ENCODE measurements around the gene IZUMO1.
"Not testable (repeated sequence)": the region's sequence is repeated elsewhere in the genome, so short reads cannot be mapped to it uniquely, and the experiment has no call there.

Gene IZUMO1

DNA sequence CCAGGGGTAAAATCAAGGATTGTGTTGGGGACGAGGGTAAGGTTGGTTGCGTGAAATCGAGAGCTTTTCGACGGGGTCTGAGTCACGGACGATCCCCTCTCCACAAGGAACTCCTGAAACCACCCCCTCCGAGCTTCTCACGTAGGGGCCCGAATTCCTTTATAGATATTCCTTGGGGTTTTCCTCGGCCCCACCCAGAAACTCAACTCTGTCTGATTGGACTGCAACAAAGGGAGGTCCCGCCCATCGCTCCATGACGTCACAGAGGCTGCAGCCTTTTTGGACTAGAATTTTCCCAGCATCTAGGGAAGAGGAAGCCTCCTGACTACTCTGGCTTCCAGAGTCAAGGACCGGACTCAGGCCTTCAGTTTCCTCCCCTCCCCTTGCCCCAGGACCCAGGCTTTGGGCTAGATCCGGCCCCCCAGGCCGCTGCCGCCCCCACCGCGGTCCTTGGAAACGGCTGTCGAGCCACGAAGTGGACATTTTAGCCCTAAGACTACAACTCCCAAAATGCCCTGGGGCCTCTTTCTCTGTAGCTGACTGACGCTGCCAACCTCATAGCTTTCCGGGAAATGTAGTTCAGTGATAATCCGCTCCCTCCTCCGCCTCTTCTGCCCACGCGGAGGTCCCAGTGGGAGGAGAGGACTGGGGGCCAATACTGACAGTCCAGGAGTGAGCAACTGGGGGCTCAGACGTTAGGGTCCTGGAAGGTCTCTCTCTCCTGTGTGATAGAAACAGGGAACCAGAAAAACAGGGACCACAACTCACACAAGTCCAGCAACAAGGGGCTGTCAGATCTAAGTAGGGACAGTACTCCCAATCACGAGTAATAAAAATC, at the start of gene IZUMO1:
IZUMO1 (minus strand) TSS at position 172 of the 838 bp plus-strand sequence. CDS start 1,050 bp downstream, outside the sequence.
- no peak for DNase-seq

DNA sequence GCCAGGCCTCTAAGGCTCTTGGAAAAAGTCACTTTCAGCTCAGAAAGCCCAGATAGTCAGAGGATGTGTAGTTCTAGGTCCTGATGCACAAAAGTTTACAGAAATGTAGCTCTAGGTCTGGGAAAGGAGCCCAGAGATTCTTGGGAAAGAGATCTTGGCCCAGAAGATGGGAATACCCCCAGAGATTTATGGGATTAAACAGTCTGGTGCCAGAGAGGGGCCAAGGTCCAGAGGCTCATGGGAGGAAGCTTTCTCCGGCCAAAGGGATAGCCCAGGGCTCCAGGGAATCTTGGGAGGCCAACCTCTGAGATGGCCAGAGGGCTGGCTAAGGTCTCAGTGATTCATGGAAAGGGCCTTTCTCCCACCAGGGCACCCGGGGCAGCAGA, 49.0 kb upstream of the IZUMO1 start:
- no peak for DNase-seq

DNA sequence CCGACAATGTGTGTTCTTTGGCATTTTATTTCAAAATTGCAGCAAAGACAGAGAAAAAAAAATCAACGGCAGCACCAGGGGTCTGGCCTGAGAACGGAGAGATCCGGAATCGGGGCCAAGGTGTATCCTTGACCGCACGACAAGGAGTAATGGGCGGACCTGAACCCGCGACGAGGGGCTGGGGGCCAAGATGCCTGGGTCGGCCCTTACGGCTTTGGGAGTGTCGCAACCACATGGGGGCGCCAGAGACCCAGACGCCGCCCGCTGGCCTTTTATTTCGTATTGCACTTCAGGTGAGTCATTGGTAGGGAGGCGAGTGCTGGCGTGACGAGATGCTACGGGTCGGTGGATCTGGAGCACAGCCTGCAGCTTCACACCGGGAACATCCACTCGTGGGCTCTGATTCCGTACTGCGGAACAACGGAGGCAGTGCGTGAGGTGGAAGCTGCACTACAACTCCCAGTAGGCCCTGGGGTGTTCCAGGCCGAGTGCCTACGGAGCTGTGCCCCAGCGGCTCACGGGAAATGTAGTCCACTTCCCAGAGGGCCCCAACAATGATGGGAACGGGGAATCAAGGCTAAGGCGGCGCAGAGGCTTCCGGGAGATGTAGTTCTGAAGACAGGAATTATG, 48.5 kb upstream of the IZUMO1 start:
- peak; percentile 89 to 94 for DNase-seq

DNA sequence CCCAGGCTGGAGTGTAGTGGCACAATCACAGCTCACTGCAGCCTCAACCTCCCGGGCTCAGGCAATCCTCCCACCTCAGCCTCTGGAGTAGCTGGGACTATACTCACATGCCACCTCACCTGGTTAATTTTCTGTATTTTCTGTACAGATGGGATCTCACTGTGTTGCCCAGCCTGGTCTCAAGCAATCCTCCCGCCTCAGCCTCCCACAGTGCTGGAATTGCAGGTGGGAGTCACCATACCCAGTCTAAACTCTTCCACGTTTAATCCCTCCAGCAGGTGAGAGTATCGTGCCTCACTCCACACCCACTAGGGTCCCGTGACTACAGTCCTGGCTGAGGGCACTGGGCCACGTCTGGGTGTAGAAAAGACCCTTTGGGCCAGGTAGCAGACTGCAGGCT, 47.6 kb upstream of the IZUMO1 start:
- no peak for DNase-seq

DNA sequence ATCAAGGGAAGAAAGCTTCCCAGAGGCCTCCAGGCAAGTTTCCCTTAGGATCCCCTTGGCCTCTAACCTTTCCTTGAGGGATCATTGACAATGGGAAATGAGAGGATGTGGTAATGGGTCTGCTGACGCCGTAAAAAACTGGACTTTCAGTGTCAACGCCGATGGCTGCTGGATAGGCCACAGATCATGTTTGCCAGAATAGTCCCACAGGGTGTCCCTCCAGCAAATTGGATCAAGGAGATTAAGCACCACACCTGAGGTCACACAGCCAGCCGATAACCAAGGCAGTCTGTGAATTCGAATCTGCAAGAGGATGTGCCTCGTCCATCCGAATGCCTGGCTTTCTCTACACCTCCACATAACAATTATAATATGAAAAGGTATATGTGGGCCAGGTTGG, 46.6 kb upstream of the IZUMO1 start:
- DNase-seq = no peak

DNA sequence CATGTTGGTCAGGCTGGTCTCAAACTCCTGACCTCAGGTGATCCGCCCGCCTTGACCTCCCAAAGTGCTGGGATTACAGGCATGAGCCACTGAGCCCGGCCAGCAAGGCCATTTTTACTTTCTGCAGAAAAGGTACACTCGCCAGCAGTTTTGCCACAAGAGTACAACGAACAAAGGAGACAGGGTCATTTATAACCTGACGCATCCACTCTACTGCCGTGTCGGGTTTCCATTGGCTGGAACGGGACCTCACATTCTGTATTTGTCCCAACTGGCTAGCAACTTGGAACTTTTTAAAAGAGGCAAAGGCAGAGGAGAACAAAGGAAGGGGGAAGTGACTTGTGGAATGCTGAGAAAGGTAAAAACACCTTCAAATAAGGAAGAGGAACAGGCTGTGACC, 40.6 kb upstream of the IZUMO1 start:
- DNase-seq = not testable (repeated sequence)

DNA sequence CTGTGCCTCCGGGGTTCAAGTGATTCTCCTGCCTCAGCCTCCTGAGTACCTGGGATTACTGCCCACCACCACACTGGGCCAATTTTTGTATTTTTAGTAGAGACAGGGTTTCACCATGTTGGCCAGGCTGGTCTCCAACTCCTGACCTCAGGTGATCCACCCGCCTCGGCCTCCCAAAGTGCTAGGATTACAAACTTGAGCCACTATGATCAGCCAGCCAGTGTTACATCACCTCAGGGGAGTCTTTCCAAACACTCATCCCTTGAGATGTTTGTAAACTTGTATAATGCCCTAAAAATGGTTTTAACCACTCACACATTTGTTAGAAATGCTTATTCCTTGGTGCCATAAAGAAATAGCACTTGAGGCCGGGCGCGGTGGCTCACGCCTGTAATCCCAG, 39.7 kb upstream of the IZUMO1 start:
- DNase-seq = not testable (repeated sequence)

DNA sequence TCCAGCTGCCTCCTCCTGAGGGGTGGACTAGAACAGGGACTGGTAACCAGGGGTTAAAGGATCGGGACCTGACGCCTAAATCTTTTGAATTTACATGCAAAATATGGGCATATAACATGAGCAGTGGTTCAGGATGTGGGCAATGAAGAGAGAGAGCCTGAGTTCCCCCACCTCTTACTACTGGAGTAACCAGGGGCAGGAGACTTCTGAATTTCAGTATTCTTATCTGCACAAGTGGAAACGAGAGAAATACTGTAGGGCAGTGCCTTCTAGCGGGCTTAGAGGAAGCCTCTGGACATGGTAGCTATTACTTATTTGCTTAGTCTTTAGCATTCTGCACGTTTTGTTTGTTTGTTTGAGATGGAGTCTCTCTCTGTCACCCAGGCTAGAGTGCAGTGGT, 37.8 kb upstream of the IZUMO1 start:
- no peak for DNase-seq

DNA sequence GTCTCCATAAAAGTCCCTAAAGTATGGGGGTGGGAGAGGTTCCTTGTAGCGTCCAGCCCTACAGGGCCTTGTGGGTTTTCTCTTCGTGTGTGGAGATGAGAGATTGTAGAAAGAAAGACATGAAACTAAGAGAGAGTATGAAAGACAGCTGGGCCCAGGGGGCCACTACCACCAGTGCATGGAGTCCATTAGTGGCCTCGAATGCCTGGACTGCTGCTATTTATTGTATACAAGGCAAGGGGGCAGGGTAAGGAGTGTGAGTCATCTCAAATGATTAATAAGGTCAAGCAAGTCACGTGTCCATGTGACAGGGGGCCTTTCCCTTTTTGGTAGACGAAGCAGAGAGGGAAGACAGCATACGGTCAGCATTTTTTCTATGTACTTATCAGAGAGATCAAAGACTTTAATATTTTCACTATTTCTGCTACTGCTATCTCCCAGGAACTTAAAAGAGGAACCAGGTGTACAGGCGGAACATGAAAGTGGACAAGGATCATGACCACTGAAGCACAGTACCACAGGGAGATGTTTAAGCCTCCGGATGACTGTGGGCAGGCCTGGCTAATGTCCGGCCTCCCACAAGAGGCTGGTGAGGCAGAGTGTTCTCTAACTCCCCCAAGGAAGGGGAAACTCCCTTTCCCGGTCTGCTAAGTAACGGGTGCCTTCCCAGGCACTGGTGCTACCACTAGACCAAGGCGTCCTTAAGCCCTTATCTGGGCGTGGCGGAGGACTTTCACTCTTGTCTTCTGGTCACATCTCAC, 34.1 kb upstream of the IZUMO1 start:
- DNase-seq = no peak

DNA sequence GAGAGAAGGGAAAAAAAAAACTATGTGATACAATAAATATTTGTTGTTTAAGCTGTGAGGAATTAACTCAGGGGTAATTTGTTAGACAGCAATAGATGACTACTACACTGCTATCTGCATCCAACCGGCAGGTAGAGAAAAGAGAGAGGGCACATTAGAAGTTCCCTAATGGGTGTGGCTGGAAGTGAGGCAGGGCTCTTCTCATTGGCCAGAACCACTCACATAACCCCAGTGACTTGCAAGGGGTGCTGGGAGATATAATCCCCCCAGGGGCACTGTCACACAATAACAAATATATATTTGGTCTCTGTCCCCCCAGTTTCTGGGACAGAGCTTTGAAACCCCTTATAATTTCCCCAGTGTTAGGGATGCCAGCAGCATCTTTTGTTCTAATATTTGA, 32.9 kb upstream of the IZUMO1 start:
- no peak for DNase-seq

DNA sequence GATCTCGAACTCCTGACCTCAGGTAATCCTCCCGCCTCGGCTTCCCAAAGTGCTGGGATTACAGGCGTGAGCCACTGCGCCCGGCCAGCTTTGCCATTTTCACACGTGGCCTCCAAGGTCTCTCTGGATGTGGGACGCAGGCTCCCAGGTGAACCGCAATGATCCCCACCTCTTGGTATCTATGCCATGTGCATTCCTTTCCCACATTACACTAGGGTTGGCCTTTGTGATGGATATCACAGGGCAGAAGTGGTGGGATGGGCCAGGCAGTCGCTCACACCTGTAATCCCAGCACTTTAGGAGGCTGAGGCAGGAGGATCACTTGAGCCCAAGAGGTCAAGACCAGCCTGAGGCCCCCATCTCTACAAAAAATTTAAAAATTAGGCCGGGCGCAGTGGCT, 31.0 kb upstream of the IZUMO1 start:
- no peak for DNase-seq

DNA sequence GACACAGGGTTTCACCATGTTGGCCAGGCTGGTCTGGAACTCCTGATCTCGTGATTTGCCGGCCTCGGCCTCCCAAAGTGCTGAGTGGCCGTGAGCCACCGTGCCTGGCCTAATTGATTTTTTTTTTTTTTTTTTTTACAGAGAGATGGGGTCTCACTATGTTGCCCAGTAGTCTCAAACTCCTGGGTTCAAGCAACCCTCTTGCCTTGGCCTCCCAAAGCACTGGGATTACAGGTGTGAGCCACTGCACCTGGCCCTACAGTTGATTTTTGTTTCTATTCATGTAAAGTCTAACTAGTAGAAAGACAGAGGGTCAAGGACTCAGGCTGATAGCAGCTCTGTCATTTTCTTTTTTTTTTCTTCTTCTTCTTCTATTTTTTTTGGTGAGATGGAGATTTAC, 30.4 kb upstream of the IZUMO1 start:
- DNase-seq = no peak

DNA sequence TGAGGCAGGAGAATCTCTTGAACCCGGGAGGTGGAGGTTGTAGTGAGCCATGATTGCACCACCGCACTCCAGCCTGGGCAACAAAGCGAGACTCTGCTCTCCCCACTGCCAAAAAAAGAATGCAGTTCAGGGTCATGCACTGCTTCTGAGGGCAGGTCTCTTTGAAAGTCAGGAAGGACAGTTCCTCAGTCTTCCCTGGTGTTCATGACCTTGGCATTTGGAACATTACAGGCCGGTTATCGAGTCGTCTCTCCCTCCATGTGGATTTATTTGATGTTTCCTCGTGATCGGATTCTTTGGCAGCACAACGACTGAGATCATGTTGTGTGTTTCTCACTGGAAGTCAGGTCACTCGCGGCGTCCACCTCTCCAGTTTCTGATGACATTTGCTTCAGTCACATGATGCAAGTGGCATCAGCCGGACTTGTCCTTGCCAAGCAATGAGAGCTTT, 25.8 kb upstream of the IZUMO1 start:
- no peak for DNase-seq

DNA sequence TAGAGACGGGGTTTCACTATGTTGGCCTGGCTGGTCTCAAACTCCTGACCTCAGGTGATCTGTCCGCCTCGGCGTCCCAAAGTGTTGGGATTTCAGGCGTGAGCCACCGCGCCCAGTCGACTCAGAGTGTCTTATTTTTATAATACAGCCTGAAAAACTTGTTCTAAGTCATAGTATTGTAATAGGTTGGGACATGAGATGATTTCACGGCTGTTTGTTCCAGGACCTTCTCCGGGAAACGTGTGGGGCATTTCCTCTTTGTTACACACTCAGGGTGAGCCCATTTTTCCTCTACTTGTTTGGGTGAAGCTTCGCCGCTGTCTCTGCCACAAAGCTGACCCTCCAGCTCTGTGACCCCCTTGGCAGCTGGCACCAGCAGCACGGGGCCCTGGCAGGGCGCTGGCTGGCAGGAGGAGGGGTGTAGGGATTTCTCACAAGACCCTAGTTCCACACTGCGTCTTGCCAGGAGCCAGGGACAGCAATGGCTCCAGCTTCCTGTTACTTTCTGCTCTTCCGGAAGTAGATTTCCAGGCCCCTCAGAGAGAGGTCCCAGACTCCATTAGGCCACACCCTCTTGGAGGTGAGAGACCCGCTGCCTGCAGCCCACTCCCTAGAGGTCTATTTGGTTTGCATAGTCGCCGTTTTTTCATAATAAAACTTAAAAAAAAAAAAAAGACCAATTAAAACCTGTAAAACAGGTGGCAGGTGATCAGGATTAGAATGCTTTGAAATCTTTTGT, 24.2 kb upstream of the IZUMO1 start:
- no peak for DNase-seq

DNA sequence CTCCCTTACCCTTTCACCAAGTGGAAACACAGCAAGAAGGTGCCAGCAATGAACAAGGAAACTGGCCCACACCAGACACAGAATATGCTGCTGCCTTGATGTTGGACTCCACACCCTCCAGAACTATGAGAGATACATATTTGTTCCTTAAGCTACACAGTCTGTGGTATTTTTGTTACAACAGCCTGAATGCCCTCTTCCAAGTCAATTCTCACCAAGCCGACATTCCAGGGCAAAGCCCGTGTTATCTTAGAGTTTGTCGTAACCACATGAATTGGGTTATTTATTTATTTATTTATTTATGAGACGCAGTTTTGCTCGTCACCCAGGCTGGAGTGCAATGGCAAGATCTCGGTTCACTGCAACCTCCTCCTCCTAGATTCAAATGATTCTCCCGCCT, 23.6 kb upstream of the IZUMO1 start:
- DNase-seq = no peak

DNA sequence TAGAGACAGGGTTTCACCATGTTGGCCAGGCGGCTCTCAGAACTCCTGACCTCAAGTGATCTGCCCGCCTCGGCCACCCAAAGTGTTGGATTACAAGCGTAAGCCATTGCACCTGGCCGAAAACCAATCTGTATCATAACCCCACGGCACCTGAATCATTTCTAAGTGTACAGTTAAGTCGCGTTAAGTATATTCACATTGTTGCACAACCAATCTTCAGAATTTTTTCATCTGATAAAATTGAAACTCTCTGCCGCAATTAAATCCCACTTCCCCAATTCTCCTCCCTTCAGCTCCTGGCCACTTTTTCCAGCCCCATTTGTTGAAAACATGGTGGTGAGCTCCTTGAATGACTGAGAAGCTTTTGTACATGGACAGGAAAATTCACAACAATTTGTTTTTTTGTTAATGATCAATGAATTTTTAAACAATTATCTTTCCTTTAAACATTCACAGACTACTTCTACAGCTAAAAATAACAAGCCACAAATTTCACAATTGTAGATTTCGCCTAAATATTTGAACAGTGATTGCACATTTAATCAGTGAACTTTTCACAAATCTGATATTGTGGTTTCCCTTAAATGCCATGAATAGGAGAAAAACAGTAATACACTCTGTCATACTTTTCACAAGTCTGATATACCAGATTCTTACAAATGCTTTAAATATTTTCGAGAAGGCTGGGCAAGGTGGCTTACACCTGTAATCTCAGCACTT, 22.4 kb upstream of the IZUMO1 start:
- DNase-seq = no peak

DNA sequence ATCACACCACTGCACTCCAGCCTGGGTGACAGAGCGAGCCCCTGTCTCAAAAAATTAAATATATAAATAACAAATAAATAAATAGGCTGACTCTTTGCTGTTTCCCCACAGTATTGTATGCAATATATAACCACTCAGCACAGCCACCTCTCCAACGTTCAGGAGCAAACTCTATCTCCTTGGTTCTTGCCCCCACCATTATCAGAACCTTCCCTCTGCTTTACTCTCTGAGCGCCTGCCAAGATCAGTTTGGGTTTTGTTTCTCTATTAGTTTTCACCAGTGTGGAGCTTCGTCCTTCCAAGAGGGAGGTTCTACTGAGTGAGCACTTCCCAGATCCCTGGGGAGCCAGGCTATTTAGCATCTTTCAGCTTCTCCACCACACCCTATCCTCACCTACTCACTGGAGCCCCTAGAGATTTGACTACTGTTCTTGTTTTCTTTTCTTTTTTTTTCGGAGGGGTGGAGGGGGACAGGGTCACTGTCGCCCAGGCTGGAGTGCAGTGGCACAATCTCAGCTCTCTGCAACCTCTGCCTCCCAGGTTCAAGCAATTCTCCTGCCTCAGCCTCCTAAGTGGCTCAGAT, 21.6 kb upstream of the IZUMO1 start:
- not testable (repeated sequence) for DNase-seq

DNA sequence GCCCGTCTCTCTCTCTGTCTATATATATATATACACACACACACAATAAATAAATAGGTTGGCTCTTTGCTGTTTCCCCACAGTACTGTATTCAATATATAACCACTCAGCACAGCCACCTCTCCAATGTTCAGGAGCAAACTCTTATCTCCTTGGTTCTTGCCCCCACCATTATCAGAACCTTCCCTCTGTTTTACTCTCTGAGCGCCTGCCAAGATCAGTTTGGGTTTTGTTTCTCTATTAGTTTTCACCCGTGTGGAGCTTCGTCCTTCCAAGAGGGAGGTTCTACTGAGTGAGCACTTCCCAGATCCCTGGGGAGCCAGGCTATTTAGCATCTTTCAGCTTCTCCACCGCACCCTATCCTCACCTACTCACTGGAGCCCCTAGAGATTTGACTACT, 19.1 kb upstream of the IZUMO1 start:
- DNase-seq = not testable (repeated sequence)

DNA sequence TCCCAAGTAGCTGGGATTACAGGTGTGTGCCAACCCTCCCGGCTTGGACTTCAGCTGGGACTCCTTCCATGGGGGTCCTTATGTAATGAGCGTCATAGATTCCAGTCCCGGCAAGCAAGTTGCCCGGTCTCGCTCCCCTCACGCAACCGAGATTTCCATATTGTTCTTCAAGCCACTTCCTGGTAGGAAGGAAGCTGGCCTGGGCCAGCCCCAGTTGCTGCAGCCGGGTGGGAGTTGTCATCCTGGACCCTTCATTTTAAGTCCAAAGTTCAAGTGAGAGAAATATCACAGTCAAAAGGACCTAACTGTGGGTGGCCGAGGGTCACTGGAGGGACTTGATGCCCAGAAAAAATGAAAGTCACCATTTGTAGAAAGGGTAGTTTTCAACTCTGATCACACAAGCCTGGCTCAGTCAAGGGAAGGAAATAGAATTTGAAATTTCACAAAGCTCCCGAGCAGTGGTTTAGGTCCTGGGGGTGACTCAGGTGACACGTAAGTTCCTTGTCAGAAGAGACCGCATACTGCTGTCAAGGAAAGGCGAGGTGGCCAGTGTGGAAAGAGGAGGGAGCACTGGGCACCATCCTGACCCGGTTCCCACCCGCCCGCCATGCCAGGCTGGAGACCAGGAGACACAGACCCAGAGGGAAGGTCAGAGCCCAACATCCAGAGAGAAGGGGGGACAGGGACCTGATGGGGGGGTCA, 13.9 kb upstream of the IZUMO1 start:
- DNase-seq = no peak

DNA sequence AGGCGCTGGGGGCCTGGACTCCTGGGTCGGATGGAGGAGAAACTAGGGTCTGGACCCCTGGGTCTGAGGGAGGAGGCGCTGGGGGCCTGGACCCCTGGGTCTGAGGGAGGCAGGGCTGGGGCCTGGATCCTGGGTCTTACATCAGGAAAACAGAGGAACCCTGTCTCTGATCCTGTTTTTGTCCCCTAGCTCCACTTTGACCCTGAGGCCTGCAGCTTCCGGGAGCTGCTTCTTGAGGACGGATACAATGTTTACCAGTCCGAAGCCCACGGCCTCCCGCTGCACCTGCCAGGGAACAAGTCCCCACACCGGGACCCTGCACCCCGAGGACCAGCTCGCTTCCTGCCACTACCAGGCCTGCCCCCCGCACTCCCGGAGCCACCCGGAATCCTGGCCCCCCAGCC, 11.0 kb upstream of the IZUMO1 start:
- DNase-seq = no peak

DNA sequence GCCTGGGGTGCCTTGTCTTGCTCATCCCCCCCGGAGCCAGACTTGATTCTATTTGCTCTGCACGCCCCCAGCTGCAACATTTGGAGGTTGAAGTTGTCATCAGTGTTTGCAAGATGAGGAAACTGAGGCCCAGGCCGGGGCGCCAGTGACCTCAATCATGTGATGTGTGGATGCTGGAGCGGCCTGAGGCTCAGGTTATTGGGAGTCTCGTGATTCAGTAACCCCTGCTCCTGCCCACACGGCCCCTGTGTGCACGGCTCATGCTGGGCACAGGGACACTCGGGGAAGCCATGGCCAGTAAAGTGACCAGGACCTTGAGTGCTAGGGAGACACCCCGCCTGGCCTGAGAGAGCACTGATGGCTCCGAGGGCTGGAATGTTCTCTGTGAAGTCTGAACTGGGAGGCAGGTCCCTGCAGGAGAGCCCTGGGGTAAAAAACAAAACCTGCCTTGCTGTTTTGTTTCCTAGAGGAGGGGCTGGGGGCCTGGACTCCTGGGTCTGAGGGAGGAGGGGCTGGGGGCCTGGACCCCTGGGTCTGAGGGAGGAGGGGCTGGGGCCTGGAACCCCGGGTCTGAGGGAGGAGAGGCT, 10.5 kb upstream of the IZUMO1 start:
- DNase-seq = no peak
